ENCODE measurements around the gene PDE4B.

DNA sequence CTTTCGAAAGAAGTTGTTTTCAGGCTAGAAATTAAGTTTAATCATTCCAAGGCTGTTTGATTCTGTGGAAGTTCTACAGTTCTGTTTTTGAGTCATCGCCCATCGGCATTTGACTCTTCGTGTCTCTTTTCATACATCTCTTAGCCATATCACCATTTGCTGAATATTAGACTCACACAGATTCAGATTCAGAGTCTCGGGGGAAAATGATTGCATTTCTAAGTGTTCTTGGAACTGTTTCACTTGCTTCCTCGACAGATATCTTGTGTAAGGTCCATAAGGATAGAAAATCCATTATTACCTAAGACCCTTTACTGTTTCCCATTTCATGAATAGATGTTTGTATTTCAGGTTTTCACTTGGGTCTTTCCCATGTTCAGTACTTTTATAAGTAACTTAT is 504.3 kb downstream of the PDE4B start:
- TF ChIP-seq CTCF (IDR thresholded peaks at IDR 0.05; ENCODE audit: insufficient read depth, low read depth, low read length) (no peak), EZH2 (IDR thresholded peaks at IDR 0.05; ENCODE audit: insufficient read depth, low read length) (no peak)
